Left ventricle myocardium inferior (tissue), 1 donor: Measurements from ENCODE around the gene PTCH2. TPM values are rescaled to one million over a fixed set of nuclear protein-coding genes. Genes with fewer than 3 reads are reported as not detected.

Source experiments
- DNase-seq: peaks from one replicate; pipeline ENCODE4 v3.0.0-alpha.2; 2020
- H3K27ac ChIP-seq: fragments of 200-600 bp; replicated peaks from 2 replicates; pipeline ENCODE4 v1.8.0; 2021
- H3K27me3 ChIP-seq: fragments of 200-600 bp; 2 replicates; pipeline ENCODE4 v1.8.0; 2021; ENCODE audit warnings: low read depth
- H3K36me3 ChIP-seq: fragments of 200-600 bp; 2 replicates; pipeline ENCODE4 v1.8.0; 2021
- H3K4me1 ChIP-seq: fragments of 200-600 bp; 2 replicates; pipeline ENCODE4 v1.8.0; 2021
- H3K4me3 ChIP-seq: fragments of 200-600 bp; 2 replicates; pipeline ENCODE4 v1.8.0; 2021; ENCODE audit warnings: mild to moderate bottlenecking, moderate library complexity
- H3K9me3 ChIP-seq: fragments of 200-600 bp; replicated peaks from 2 replicates; pipeline ENCODE4 v1.8.0; 2021
- intact Hi-C: fragments of 100-400 bp; cut with micrococcal nuclease; formaldehyde crosslinking; loops from one replicate; pipeline ENCODE4 v1.11.0; 2022
- total RNA-seq: library from RNA; stranded (reverse); fragmentation: NEBNext Ultra II Directional; extraction: Animal tissue kit (Norgen Biotek cat#: 25700); gene quantifications from one replicate; pipeline ENCODE4 v1.2.1, GENCODE V29; 2021
- TF ChIP-seq, protein P1 (sequence below): fragments of 200-600 bp; IDR thresholded peaks from 2 replicates; pipeline ENCODE4 v1.8.0; 2021; ENCODE audit warnings: antibody characterized with exemption, mild to moderate bottlenecking, borderline replicate concordance
- donor health status: DM: no; HTN: yes; CAD: no; lungs with severe emphysema.

Gene PTCH2
- total RNA-seq, 1 donor from 2014 or later: 0.25 TPM

DNA sequence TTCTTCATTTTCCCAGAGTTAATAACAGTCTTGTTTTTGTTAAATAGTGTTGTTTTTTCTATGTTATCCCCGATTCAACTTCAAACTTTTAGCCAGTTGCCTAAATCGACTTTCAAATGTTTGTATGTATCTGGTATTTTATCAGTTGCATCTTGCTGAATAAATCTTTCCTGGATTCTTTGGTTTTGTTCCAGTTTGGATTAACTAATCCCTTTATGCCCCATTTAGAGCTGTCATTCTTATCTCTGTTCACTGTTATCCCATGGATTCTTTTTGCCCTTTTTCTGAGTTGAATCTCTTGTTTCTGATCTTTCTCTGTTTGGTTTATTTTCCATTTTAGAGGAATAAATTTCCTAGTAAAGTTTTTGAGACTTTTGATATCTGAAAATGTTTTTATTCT is 31.1 kb upstream of the PTCH2 start:
- intact Hi-C loops: no loop called here
- no peak overlapping the region for H3K4me3 ChIP-seq
- TF ChIP-seq, protein P1, sequence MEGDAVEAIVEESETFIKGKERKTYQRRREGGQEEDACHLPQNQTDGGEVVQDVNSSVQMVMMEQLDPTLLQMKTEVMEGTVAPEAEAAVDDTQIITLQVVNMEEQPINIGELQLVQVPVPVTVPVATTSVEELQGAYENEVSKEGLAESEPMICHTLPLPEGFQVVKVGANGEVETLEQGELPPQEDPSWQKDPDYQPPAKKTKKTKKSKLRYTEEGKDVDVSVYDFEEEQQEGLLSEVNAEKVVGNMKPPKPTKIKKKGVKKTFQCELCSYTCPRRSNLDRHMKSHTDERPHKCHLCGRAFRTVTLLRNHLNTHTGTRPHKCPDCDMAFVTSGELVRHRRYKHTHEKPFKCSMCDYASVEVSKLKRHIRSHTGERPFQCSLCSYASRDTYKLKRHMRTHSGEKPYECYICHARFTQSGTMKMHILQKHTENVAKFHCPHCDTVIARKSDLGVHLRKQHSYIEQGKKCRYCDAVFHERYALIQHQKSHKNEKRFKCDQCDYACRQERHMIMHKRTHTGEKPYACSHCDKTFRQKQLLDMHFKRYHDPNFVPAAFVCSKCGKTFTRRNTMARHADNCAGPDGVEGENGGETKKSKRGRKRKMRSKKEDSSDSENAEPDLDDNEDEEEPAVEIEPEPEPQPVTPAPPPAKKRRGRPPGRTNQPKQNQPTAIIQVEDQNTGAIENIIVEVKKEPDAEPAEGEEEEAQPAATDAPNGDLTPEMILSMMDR: no peak
- H3K27ac ChIP-seq: no peak overlapping the region
- no peak for DNase-seq
- H3K36me3 ChIP-seq: peaks cover 61% of the 10 kb centered on the region
- no peaks in the 10 kb centered on the region for H3K27me3 ChIP-seq
- H3K9me3 ChIP-seq: no peaks in the 10 kb centered on the region
- H3K4me1 ChIP-seq: no peaks in the 10 kb centered on the region

DNA sequence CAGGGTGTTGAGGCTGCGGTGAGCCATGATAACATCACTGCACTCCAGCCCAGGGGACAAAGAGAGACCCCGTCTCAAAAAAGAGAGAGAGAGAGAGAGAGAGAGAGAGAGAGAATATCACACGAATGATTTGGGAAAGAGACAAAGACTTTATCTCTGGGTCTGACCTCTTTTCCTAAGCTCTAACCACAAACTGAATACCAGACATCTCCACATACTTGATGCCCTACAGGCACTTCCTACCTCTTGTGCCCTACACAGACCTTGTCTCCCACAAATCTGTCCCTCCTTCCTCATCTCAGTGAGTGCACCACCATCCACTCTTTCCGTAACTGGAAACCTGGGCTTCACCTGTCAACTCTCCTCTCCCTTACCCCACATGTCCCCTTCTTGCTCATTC is 27.0 kb upstream of the PTCH2 start:
- no peak for DNase-seq
- Histone ChIP-seq H3K4me1 (no peaks in the 10 kb centered on the region), H3K27me3 (no peaks in the 10 kb centered on the region), H3K27ac (no peak overlapping the region), H3K36me3 (peaks cover 62% of the 10 kb centered on the region), H3K4me3 (no peak overlapping the region), H3K9me3 (no peaks in the 10 kb centered on the region)
- TF ChIP-seq, protein P1: no peak
- intact Hi-C loops: no loop called here

DNA sequence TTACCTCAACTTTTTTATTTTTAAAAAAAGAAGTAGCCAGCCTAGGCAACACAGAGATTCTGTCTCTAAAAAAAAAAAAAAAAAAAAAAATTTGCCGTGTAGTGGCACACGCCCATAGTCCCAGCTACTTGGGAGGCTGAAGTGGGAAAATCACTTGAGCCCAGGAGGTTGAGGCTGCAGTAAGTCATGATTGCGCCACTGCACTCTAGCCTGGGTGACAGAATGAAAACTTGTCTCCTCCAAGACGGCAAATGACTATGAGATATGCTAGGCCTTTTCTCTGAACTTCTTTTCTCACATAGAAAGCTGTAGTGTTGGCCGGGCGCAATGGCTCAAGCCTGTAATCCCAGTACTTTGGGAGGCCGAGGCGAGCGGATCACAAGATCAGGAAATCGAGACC is 24.7 kb upstream of the PTCH2 start:
- no peak for DNase-seq
- no peak overlapping the region for H3K27ac ChIP-seq
- H3K27me3 ChIP-seq: no peaks in the 10 kb centered on the region
- peaks cover 65% of the 10 kb centered on the region for H3K36me3 ChIP-seq
- TF ChIP-seq, protein P1: no peak
- no peaks in the 10 kb centered on the region for H3K9me3 ChIP-seq
- no peak overlapping the region for H3K4me3 ChIP-seq
- H3K4me1 ChIP-seq: no peaks in the 10 kb centered on the region
- intact Hi-C loops: no loop called here

DNA sequence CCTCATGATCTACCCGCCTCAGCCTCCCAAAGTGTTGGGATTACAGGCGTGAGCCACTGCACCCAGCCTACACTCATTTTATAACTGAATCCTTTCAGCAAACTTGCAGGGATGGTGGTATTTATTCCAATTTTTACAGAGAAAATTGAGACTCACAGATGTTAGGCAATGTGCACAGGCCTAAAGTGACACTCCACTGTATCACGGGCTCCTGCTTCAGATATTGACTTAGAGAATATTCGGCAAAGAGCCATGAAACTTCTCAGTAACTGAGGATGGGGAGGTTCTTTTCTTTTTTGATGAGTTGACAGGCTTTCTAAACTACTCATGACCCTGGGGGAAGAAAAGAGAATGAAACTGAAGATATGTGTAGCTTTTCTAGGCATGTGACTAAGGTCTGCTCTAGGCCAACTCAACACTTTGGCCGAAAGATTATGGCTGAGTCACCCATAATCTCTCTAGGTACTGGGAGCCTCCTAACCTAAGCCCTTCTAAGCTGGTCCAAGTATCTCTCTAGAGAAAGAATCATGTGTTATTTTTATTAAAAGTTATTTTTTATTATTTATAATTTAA is 19.9 kb upstream of the PTCH2 start:
- Histone ChIP-seq H3K27me3 (no peaks in the 10 kb centered on the region), H3K36me3 (peaks cover 37% of the 10 kb centered on the region), H3K4me1 (peaks cover 18% of the 10 kb centered on the region), H3K4me3 (no peak overlapping the region), H3K27ac (no peak overlapping the region), H3K9me3 (no peaks in the 10 kb centered on the region)
- no peak for DNase-seq
- TF ChIP-seq, protein P1: no peak
- intact Hi-C loops: no loop called here

DNA sequence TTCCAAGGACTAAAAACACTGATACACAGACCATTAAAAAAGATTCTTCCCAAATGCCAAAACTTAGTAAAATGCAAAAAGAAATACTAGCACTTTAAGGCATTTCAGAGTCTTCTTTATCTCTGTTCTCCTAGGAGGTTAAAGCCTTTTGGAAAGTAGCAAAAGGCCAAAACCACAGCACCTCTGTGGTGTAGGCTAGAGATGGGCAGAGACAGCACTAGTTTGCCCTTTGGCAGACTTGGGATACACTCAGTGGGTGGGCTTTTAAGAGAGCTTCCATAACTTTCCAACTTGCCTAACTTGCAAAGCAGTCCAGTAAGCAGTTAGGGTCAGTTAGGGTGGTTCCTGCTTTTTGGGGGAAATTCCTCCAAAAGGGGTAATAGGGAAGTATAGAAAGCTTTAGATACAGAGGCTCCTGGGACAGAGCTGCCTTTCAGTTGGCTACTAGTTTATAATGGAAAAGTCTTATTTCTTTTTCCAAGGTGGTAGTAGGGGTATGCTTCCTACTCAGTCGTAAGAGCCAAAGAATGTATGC is 17.9 kb upstream of the PTCH2 start:
- intact Hi-C loops: no loop called here
- Histone ChIP-seq H3K27me3 (no peaks in the 10 kb centered on the region), H3K9me3 (no peaks in the 10 kb centered on the region), H3K27ac (peak overlapping the region; percentile 2), H3K36me3 (peaks cover 36% of the 10 kb centered on the region), H3K4me1 (peaks cover 18% of the 10 kb centered on the region), H3K4me3 (no peak overlapping the region)
- TF ChIP-seq, protein P1: no peak
- no peak for DNase-seq
